ENCODE measurements around the gene SULT1A2. TPM values are rescaled to one million over a fixed set of nuclear protein-coding genes. Genes with fewer than 3 reads are reported as not detected.

SULT1A2 gene
- total and polyA plus RNA-seq, 2 of the 13 experiments (the other 11 are each of a cell fraction or from before 2014, with no cell fraction given) = 33.0 to 34.2 TPM

DNA sequence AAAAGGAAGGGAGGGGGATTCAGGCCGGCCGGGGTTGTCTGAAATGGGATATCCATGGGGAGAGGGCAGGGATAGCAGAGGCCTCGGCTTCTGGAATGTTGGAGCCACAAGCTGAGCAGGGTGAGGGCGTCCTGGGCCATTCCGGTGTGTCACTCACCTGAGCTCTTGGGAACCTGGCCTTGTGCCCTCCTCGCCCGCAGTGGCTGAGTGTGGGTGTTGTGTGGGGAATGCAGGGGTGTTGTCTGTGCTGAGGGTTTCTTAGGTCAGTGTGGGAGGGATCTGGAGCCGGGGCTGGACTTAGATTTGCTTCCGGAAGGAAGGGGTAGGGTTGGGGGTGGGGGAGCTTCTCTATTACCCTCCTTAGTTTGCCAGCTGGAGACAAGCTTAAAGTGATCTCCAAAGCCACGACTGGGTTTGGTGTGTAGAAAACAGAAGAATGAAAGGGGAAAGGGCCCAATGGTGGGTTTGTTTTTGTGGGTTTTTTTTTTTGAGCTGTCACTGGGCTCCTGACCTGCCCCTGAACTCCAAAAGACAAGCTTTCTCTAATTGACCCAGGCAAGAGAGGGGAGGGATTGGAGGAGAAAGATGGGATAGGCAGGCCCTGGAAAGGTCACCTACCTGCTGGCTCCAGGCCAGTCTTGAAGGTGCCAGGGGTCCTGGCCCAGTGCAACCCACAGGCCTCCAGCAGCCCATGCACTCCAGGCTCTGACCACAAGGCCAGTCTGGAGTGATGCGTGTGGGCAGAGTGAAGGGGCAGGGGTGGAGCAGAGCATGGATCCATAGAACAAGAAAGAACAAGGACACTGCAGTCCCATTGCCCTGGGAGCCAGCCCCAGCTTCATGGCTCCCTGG, at the start of gene SULT1A2 (continued):
- TF ChIP-seq, protein P1, sequence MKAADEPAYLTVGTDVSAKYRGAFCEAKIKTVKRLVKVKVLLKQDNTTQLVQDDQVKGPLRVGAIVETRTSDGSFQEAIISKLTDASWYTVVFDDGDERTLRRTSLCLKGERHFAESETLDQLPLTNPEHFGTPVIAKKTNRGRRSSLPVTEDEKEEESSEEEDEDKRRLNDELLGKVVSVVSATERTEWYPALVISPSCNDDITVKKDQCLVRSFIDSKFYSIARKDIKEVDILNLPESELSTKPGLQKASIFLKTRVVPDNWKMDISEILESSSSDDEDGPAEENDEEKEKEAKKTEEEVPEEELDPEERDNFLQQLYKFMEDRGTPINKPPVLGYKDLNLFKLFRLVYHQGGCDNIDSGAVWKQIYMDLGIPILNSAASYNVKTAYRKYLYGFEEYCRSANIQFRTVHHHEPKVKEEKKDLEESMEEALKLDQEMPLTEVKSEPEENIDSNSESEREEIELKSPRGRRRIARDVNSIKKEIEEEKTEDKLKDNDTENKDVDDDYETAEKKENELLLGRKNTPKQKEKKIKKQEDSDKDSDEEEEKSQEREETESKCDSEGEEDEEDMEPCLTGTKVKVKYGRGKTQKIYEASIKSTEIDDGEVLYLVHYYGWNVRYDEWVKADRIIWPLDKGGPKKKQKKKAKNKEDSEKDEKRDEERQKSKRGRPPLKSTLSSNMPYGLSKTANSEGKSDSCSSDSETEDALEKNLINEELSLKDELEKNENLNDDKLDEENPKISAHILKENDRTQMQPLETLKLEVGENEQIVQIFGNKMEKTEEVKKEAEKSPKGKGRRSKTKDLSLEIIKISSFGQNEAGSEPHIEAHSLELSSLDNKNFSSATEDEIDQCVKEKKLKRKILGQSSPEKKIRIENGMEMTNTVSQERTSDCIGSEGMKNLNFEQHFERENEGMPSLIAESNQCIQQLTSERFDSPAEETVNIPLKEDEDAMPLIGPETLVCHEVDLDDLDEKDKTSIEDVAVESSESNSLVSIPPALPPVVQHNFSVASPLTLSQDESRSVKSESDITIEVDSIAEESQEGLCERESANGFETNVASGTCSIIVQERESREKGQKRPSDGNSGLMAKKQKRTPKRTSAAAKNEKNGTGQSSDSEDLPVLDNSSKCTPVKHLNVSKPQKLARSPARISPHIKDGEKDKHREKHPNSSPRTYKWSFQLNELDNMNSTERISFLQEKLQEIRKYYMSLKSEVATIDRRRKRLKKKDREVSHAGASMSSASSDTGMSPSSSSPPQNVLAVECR (CRISPR knock-in tag; IDR thresholded peaks at IDR 0.05; ENCODE audit: borderline replicate concordance) = no peak; the same call in 1 of the 2 replicates
- TF ChIP-seq ETV5 (CRISPR knock-in tag; IDR thresholded peaks at IDR 0.05; ENCODE audit: borderline replicate concordance) = peak; percentile 52
- no peak for TF ChIP-seq AHR (CRISPR knock-in tag; IDR thresholded peaks at IDR 0.05)
- no peak for TF ChIP-seq E2F5 (CRISPR knock-in tag; conservative IDR thresholded peaks at IDR 0.05)
- peak; percentile 38; the same call in 1 of the 2 replicates for TF ChIP-seq FOSL2 (CRISPR knock-in tag; IDR thresholded peaks at IDR 0.05)
- TF ChIP-seq, protein P2, sequence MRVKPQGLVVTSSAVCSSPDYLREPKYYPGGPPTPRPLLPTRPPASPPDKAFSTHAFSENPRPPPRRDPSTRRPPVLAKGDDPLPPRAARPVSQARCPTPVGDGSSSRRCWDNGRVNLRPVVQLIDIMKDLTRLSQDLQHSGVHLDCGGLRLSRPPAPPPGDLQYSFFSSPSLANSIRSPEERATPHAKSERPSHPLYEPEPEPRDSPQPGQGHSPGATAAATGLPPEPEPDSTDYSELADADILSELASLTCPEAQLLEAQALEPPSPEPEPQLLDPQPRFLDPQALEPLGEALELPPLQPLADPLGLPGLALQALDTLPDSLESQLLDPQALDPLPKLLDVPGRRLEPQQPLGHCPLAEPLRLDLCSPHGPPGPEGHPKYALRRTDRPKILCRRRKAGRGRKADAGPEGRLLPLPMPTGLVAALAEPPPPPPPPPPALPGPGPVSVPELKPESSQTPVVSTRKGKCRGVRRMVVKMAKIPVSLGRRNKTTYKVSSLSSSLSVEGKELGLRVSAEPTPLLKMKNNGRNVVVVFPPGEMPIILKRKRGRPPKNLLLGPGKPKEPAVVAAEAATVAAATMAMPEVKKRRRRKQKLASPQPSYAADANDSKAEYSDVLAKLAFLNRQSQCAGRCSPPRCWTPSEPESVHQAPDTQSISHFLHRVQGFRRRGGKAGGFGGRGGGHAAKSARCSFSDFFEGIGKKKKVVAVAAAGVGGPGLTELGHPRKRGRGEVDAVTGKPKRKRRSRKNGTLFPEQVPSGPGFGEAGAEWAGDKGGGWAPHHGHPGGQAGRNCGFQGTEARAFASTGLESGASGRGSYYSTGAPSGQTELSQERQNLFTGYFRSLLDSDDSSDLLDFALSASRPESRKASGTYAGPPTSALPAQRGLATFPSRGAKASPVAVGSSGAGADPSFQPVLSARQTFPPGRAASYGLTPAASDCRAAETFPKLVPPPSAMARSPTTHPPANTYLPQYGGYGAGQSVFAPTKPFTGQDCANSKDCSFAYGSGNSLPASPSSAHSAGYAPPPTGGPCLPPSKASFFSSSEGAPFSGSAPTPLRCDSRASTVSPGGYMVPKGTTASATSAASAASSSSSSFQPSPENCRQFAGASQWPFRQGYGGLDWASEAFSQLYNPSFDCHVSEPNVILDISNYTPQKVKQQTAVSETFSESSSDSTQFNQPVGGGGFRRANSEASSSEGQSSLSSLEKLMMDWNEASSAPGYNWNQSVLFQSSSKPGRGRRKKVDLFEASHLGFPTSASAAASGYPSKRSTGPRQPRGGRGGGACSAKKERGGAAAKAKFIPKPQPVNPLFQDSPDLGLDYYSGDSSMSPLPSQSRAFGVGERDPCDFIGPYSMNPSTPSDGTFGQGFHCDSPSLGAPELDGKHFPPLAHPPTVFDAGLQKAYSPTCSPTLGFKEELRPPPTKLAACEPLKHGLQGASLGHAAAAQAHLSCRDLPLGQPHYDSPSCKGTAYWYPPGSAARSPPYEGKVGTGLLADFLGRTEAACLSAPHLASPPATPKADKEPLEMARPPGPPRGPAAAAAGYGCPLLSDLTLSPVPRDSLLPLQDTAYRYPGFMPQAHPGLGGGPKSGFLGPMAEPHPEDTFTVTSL (CRISPR knock-in tag; IDR thresholded peaks at IDR 0.05; ENCODE audit: borderline replicate concordance) = no peak
- peak; percentile 64; the same call in 1 of the 2 replicates for TF ChIP-seq GZF1 (CRISPR knock-in tag; IDR thresholded peaks at IDR 0.05)
- TF ChIP-seq FOXC1 (CRISPR knock-in tag; IDR thresholded peaks at IDR 0.05; ENCODE audit: borderline replicate concordance) = no peak
- TF ChIP-seq ZNF335 (CRISPR knock-in tag; IDR thresholded peaks at IDR 0.05) = no peak
- TF ChIP-seq PHF5A (CRISPR knock-in tag; IDR thresholded peaks at IDR 0.05; ENCODE audit: low read depth, unreplicated experiment) = no peak
- TF ChIP-seq PRPF4 (IDR thresholded peaks at IDR 0.05; ENCODE audit: low read depth, low read length, poor library complexity, severe bottlenecking) = no peak
- no peak for TF ChIP-seq ZBTB10 (CRISPR knock-in tag; IDR thresholded peaks at IDR 0.05; ENCODE audit: borderline replicate concordance)
- no peak for TF ChIP-seq NR2F1 (CRISPR knock-in tag; IDR thresholded peaks at IDR 0.05)
